ENCODE data around the gene ASCC3.

DNA sequence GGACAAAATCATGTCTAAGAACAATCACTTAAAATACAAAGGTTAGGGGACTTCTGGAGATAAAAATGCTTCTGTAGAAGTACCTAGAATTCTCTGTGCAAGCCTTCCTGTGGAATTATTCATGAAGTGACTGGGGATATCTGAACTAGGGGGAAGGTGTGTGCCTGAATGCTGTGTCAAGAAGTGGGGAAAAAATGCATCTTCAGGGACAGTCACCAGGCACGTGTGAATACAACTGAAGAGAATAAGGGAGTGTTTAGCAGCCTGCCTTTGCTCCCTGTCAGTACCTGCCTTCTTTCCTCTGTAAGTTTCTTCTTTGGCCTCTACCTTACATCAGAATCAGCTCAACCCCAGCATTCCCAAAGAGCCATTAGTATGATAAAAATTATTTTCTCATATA is 201.0 kb downstream of the ASCC3 start:
- no peak for TF ChIP-seq POLR2A (IDR thresholded peaks at IDR 0.05; ENCODE audit: low read length)
- no peak for TF ChIP-seq GATA1 (IDR thresholded peaks at IDR 0.05; ENCODE audit: low read depth, low read length)

Measured in erythroblast (primary cell).